ENCODE data around the gene SLX9.

SLX9 gene

DNA sequence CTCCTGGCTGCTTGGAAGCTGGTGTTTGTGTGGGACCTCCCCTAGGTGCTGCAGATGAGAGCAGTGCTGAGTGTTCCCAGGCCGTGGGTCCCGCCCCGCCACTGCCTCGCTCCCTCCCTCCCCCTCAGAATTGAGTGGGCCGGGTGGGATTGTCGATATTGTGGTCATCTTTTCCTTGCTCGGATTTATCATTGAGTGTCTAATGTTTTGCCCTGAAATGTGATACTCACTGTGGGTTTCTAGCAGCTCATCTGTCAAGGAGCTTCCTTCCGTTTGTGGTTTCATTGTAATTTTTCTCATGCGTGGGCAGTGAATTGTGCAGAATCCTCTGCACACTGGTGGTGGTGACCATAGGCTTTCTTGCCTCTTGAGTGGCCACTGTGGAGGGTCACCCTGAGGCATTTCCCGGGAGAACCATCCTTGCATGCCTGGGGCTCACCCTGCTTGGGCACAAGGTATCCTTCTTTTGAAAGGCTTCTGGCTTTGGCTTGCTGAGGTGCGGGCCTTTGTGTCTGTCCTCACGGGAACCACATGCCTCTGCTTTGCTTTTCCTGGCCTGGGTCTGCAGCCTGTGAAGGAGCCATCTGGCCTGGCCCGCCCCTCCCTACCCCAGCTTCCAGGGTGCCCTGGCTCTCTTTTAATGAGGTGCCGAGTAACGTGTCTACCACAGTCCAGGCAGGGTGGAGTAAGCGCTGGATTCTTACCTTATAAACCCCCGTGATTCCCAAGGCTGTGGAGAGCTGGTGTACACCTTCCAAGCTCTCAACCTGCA is 25.6 kb downstream of the SLX9 start:
- DNase-seq (ENCODE audit: low read depth in 2 of 2), result peak; percentile 38 to 46
- no peak overlapping the region for H3K4me3 ChIP-seq (replicated peaks in 1 of 2; ENCODE audit: low read depth in 2 of 2, low read length in 2 of 2)
- TF ChIP-seq, protein P1, sequence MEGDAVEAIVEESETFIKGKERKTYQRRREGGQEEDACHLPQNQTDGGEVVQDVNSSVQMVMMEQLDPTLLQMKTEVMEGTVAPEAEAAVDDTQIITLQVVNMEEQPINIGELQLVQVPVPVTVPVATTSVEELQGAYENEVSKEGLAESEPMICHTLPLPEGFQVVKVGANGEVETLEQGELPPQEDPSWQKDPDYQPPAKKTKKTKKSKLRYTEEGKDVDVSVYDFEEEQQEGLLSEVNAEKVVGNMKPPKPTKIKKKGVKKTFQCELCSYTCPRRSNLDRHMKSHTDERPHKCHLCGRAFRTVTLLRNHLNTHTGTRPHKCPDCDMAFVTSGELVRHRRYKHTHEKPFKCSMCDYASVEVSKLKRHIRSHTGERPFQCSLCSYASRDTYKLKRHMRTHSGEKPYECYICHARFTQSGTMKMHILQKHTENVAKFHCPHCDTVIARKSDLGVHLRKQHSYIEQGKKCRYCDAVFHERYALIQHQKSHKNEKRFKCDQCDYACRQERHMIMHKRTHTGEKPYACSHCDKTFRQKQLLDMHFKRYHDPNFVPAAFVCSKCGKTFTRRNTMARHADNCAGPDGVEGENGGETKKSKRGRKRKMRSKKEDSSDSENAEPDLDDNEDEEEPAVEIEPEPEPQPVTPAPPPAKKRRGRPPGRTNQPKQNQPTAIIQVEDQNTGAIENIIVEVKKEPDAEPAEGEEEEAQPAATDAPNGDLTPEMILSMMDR (IDR thresholded peaks at IDR 0.05; ENCODE audit: low read depth, low read length), result no peak

DNA sequence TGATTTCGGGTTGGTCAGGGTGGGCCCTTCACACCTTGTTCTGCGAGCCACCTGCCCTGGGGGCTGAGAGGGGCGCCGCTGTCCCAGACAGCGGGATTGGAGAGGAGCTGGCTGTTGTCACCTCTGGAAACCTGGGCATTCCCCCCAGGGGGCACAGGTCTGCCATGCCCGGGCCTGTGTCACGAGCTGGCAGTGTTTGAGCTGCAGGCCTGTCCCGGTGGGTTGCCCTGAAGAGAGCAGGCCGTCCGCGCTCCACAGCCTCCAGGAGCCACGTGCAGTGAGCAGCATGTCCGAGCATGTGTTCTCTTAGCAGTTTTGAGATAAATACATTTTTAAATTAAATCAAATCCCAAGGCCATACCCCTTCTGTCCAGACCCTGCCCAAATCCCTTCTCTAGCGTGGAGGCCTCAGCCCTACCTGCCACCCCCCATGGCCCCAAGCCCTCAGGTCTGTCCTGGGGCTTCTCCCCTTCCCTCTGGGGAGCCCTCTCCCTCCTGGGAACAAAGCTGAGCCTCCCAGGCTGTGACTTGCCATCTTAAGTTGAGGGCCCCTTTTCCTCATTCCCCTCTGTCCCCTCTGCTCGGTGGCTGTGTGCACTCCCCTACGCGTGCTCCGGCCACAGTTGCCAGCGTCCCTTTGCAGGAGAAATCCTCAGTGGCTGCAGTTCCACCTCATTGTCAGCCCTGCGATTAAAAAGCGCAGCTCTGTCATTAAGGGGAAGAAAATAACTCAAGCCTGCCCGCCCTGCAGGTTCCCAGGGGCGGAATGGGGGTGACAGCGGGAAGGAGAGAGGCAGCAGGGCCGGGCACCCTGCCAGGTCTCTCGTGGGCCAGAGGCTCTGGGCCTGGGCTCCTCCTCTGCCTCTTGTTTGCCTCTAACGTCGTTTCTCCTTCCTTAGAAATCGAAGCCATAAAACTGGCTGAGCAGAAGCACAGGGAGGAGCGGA is 26.6 kb downstream of the SLX9 start:
- no peak overlapping the region for H3K4me3 ChIP-seq (replicated peaks in 1 of 2; ENCODE audit: low read depth in 2 of 2, low read length in 2 of 2)
- TF ChIP-seq, protein P1 (IDR thresholded peaks at IDR 0.05; ENCODE audit: low read depth, low read length), result no peak
- peak in 1 of 2 donors; percentile 44 for DNase-seq (ENCODE audit: low read depth in 2 of 2)

DNA sequence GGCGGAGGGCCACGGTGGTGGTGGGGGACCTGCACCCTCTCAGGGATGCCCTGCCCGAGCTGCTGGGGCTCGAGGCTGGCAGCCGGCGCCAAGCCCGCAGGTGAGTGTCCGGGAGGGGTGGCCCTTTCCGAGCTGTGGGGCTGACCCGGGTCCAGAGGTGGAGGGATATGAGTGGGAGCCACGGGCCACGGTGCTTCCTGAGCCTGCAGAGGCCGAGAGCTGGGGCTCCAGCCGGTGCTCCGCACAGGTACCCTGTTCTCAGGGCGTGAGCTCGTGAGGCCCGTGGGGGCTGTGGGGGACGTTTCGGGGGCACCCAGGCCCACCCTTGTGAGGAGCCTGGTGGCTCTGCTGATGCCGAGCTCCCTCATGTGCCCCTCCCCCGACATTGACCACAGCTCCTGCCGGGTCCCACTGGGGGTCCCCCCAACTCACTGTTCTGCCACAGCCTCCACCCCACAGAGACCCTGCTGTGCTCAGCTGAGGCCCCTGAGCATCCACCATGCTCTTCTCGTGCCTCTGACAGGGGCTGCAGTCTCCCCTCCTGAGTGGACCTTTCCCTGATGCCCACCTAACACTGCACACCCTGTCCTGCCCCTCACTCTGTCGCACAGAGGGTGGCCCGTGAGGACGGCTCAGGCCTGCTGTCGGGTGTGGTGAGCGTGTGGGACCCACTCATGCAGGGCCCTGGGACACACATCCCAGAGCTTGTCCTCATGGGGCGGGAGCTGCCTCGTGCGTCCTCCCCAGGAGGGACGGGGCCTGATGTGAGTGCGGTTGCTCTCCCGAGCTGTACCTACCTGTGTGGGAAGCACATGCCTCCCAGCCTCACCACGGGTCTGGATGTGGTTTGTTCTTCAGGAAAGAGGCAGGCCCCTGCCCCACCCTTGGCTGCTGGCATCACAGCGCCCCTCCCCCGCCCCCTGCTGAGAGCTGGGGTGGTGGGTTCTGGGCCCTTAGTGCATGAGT is 27.5 kb downstream of the SLX9 start:
- TF ChIP-seq, protein P1 (IDR thresholded peaks at IDR 0.05; ENCODE audit: low read depth, low read length), result no peak
- no peak for DNase-seq (ENCODE audit: low read depth in 2 of 2)
- H3K4me3 ChIP-seq (replicated peaks in 1 of 2; ENCODE audit: low read depth in 2 of 2, low read length in 2 of 2), result no peak overlapping the region

DNA sequence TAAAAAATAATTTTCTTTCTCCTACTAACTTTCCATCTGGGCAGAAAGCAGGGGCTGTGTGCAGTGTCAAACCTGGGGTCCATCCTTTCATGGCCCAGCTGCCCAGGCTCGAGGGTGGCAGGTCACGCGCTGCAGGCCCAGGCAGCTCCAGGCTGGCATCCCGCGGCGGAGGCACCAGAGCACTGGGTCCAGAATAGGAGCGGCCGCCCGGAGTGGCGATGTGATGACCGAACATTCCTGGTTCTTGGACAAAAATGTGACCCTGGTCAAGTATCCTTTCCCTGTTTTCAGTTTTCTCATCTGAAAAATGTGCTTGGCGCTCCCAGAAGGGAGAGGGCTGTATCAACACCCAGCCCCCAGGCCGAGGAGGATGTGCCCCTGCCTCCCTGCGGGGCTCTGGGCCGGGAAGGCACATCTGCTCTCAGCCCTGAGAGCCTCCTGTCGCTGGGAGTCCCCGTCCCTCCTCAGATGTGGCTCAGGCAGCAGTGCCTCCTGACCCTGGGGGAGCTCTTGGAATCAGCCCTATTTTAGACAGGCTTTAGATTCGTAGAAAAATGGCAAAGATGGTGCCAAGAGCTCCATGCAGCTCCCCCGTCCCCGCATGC is 29.3 kb downstream of the SLX9 start:
- TF ChIP-seq, protein P1 (IDR thresholded peaks at IDR 0.05; ENCODE audit: low read depth, low read length), result no peak
- DNase-seq (ENCODE audit: low read depth in 2 of 2), result no peak
- H3K4me3 ChIP-seq (replicated peaks in 1 of 2; ENCODE audit: low read depth in 2 of 2, low read length in 2 of 2), result no peak overlapping the region

DNA sequence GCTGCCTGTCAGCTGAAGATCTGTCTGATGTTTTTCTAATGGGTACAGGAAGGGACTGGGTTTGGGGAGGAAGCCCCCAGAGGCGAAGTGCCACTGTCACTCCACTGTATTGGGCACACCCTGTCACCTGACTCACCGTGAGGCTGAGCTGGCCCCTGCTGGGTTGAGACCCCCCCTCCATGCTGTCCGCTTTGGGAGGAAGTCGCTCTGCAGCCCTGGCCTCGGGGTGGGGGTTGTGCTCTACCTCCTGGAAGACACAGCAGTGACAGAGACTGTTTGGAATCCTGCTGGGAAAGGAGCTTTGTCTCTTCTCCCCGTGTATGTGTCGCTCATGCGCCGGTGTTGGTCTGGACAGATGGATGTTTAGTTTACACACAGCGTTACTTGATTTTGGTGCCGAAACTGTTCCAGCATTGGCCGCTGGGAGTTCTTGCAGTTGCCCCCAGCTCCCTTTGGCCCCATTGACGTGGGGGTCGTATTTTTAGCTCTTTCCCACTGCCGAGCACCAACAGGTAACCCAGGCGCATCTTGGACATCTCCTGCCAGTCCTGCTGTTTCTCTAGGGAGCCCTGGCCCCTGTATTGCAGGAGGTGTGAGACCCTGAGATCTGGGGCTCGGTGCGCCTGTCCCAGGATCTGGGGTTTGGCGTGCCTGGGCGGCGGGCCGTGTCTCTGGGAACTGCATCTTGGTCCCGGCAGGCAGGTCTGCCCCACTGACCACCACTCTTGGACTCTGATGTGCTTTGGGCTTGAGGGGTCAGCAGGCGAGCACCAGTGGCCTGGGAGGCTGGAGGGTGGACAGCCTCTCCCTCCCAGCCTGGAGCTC is 30.3 kb downstream of the SLX9 start:
- no peak overlapping the region for H3K4me3 ChIP-seq (replicated peaks in 1 of 2; ENCODE audit: low read depth in 2 of 2, low read length in 2 of 2)
- DNase-seq (ENCODE audit: low read depth in 2 of 2), result peak in 1 of 2 donors; percentile 49
- TF ChIP-seq, protein P1 (IDR thresholded peaks at IDR 0.05; ENCODE audit: low read depth, low read length), result no peak

All from cardiac fibroblast (primary cell).